ENCODE results near the gene PNPLA7.
"Not testable (repeated sequence)": the region's sequence is repeated elsewhere in the genome, so short reads cannot be mapped to it uniquely, and the experiment has no call there.

The PNPLA7 gene

GRCh38 chr9:137538058-137538457, 12.1 kb downstream of the PNPLA7 start:
- DNase-seq = no peak

GRCh38 chr9:137536594-137537131, 13.5 kb downstream of the PNPLA7 start:
- peak; percentile 11 to 47 for DNase-seq

- no peak for DNase-seq
Observed at GRCh38 chr9:137535120-137535428, 15.1 kb downstream of the PNPLA7 start.

- peak; percentile 62 to 67 for DNase-seq
Observed at GRCh38 chr9:137534256-137535119, 15.7 kb downstream of the PNPLA7 start.

GRCh38 chr9:137532891-137533468, 17.2 kb downstream of the PNPLA7 start:
- DNase-seq = not testable (repeated sequence)

- DNase-seq = no peak
Observed at GRCh38 chr9:137531099-137531765, 19.0 kb downstream of the PNPLA7 start.

- peak; percentile 26 to 65 for DNase-seq
Observed at GRCh38 chr9:137530331-137530730, 19.9 kb downstream of the PNPLA7 start.

GRCh38 chr9:137524981-137525317, 25.3 kb downstream of the PNPLA7 start:
- no peak for DNase-seq

- no peak for DNase-seq
Observed at GRCh38 chr9:137524161-137524980, 25.8 kb downstream of the PNPLA7 start.

- no peak for DNase-seq
Observed at GRCh38 chr9:137522746-137523455, 27.3 kb downstream of the PNPLA7 start.

- DNase-seq = no peak
Observed at GRCh38 chr9:137521405-137521985, 28.7 kb downstream of the PNPLA7 start.

GRCh38 chr9:137520614-137521404, 29.4 kb downstream of the PNPLA7 start:
- DNase-seq = no peak

GRCh38 chr9:137519553-137519952, 30.6 kb downstream of the PNPLA7 start:
- no peak for DNase-seq

- DNase-seq = not testable (repeated sequence)
Observed at GRCh38 chr9:137518661-137519459, 31.3 kb downstream of the PNPLA7 start.

GRCh38 chr9:137516144-137516917, 33.9 kb downstream of the PNPLA7 start:
- no peak for DNase-seq

- DNase-seq = no peak
Observed at GRCh38 chr9:137515338-137515724, 34.9 kb downstream of the PNPLA7 start.

GRCh38 chr9:137514691-137515337, 35.4 kb downstream of the PNPLA7 start:
- DNase-seq = no peak

- not testable (repeated sequence) for DNase-seq
Observed at GRCh38 chr9:137513801-137514570, 36.2 kb downstream of the PNPLA7 start.
